GM18867 (cell line): ENCODE results near the gene HNRNPC.
"Not testable (repeated sequence)": the region's sequence is repeated elsewhere in the genome, so short reads cannot be mapped to it uniquely, and the experiment has no call there.

ENCODE experiments used
- ATAC-seq: cut with Tn5 transposase; IDR thresholded peaks from one replicate; pipeline ENCODE4 v1.9.1; 2021; ENCODE audit warnings: mild to moderate bottlenecking, moderate library complexity; ENCODE audit not compliant: unreplicated experiment

HNRNPC gene

DNA sequence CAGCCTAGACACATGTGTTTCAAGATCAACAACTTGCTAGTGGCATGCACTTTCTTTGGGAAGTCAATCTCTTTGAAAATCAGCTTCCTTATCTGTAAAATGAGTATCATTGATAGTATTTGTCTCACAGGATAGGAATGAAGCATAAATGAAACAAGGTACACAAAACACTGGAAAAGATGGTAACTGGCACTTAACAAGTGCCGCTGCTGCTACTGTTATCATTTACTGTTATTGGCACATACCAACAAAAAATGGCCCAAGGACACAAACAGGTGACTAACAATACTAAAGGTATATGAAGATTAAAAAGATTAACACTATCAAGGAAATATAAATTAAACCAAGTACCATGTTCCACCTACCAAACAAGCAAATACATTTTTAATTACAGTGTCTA lies 20.9 kb downstream of the HNRNPC start:
- ATAC-seq = no peak

DNA sequence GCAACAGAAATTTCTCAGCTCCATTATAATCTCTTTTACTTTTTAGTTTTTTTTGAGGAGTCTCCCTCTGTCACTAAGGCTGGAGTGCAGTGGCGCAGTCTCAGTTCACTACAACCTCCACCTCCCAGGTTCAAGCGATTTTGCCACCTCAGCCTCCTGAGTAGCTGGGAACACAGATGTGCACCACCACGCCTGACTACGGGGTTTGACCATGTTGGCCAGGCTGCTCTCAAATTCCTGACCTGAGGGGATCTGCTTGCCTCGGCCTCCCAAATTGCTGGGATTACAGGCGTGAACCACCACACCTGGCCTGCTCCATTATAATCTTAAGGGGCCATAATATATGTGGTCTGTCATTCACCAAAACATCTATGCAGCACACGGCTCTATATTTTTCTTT lies 23.4 kb downstream of the HNRNPC start:
- ATAC-seq = no peak

DNA sequence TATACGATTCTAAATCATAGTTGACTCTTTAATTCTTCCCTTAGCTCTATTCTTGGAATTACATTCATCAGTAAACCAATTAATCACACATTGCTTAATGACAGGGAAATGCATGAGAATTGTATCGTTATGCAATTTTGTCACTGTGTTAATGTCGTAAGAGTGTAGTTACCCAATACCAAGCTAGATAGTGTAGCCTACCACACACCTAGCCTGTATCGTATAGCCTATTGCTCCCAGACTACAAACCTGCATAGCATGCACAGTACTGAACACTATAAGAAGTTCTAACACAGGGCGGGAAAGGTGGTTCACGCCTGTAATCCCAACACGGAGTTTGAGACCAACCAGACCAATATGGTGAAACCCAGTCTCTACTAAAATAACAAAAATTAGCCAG lies 24.7 kb downstream of the HNRNPC start:
- no peak for ATAC-seq

DNA sequence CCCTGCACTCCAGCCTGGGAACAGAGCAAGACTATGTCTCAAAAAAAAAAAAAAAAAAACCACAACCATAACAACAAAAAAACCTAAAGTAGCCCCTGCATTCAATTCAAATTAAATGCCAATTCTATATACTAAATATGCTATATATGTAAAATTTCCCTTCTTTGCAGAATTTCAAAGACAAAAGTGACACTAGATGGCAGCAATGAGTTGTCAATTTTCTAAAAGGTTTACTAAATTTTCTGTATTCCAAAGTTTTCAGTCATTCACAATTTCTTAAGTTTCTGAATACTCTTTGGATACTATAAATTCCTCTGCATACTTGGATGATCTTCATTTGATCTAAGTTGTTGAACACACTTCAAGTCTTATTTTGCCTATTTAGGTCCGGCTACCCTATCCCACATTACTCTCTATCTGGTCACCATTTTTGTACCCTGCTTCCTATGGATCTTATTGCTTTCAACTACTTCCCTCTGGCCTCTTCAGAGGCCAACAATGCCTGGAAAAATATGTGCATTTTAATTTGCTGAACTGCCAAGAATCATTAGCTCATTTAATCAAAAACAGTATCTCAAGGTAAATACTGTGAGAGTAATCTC lies 27.9 kb downstream of the HNRNPC start:
- no peak for ATAC-seq

DNA sequence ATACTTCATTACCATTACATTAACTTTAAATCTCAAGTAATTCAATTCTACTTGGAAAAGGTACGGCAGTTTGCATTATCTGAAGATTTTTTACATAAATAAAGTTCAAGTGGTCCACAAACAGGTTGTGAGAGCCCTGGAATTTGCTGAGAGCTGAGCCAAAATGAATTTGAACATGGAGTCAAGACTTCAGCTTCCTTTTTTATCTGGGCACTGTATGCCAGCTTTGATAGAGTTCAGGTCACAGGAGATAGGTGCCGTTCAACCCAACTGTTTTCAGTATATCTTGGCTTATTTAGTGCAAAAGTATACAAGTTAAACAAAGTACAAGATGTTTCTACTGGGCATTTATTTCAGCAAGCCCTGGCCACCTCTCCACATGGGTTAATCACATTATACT lies 28.8 kb downstream of the HNRNPC start:
- ATAC-seq = no peak

DNA sequence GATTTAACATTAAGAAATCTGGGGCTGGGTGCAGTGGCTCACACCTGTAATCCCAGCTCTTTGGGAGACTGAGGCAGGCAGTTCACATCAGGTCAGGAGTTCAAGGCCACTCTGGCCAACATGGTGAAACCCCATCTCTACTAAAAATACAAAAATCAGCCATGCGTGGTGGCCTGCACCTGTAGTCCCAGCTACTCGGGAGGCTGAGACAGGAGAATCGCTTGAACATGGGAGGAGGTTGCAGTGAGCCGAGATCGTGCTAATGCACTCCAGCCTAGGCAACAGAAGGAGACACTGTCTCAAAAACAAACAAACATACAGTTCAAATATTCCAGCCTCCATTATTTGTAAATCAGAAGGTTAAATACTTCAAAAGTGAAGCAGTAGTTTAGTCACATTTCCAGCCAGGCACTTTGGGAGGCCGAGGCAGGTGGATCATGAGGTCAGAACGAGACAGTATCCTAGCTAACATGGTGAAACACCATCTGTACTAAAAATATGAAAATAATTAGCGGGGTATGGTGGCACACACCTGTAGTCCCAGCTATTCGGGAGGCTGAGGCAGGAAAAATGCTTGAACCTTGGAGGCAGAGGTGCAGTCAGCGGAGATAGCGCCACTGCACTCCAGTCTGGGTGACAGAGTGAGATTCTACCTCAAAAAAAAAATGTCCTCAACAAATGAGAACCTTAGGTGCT lies 30.3 kb downstream of the HNRNPC start:
- no peak for ATAC-seq

DNA sequence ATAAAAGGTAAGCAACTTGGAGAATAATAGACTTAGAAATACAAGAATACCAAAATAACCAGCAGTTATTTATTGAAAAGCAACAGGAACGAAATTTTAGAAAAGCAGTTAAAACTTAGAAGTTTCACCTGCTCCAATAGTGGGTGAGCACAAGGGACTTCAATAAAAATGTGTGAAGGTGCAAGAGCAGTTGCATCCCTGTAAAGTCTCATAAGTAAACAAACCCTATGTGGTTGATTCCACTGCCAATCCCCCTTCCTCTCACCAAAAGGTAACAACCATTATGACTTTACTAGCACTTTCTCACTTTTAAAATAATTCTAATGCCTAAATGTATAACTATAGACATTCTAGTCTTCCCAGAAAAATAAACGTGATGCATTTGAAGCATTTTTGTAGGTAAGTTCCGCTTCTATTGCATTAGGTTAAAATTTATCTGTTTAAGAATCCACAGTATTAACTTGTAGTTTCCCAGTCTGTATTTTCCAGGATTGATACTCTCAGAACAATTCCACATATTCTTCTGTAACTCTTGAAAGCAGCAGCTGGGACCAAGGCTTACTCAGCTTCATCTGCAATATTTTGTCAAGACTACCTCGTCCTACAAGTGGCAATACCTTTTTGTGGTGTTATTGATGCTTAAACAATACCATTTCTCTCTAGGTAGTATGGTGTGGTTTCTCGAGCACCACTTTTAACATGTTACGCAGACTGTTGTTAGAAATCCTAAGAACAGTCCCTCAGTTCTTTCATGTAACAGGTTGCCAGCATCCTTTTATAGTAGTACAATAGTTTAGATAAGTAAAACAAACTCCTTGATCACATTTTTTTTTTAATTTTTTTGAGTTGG lies 32.1 kb downstream of the HNRNPC start:
- ATAC-seq = no peak

DNA sequence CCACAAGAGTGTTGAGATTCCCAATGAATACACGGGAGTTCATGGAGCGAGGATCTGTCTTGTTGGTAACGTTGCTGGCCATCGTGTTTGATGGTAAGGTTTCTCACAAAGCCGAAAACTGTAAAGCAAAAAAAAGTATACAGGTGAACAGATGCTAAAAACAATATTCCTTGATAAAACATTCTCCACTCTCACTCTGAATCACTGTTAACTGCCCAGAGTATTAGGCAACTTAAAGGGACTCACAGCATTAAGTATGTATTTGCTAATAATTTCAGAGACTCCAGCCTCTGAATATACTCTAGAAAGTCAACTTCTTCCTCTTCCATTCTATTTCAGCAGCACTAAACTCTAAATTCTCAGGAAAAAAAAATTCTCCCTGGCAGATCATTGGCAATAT lies 35.1 kb downstream of the HNRNPC start:
- no peak for ATAC-seq

DNA sequence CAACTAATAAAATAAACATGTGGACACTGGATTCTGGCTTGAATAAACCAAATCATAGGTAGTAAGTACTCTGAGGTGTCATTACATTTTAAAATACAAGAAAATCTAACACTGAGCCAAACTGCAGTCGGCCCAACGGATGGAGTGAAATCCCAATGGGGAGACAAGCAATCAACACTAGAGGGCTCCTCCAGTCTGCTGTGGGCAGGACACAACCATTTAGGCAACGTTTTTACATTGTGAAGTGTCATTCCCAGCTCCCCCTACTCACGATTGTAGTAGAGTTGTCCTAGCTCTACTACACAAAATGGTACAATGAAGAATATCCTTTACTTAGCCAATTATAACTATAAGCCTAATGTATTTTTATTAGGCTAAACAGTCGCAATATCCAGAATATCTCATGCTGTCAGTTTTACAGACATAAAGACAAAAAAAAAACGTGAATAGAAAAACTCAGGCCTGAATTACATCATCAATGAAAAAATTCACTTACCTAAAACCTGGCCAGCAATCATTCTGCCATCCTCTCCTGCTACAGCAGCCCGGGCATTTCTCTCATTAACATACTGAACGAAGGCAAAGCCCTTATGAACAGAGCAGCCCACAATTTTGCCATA lies 35.7 kb downstream of the HNRNPC start:
- ATAC-seq = no peak

DNA sequence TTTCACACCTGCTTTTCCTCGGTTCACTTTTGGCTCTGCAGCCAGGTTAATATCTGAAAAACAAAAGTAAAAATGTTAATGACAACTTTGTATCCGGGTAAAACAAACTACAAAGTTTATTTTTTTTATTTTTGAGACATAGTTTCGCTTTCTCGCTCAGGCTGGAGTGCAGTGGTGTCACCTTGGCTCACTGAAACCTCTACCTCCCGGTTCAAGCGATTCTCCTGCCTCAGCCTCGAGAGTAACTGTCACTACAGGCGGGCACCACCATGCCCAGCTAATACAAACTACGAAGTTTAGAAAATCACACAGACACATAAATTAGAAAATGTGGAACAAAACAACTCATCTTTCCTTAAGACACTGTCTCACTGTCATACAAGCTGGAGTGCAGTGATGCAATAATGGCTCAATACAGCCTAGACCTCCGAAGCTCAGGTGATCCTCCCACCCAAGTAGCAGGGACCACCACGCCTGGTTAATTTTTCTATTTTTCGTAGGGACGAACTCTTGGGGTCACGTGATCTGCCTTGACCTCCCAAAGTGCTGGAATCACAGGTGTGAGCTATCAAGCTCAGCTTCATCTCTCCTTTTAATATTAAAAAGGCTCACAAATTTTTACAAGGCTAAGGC lies 38.1 kb downstream of the HNRNPC start:
- no peak for ATAC-seq

DNA sequence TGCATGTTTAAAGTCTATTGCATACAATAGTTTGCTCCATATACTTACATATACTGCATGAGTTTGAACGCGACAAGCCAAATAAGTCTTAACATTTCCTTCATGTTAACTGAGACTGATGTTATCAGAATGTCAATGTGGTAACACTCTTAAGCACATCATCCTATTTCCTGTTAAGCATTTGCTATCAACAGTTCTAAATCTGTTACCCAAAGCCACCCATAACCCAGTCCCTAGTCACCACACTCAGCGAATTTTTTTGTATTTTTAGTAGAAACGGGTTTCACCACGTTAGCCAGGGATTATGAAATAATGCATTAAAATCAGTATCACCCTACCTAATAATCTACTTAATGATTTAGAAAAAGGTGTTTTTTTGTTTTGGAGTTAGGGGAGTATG lies 39.4 kb downstream of the HNRNPC start:
- ATAC-seq = no peak

DNA sequence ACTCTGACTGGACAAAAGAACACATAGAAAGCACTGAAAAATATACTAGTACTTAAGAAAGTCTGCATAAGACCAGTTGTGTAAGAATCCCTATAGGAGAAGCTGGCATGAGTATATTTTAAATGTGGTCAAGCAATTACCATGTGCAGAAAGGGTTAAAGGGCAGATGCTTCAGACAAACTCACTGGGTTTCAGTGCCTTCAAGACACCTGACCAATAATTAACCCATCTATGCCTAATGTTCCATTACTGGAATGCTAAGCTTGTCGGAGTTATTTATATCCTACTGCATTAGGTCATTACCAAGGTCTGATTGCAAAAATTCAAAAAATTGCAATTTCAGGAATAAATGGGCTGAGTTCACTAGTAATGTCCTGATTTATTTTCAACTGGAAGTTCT lies 41.3 kb downstream of the HNRNPC start:
- no peak for ATAC-seq

DNA sequence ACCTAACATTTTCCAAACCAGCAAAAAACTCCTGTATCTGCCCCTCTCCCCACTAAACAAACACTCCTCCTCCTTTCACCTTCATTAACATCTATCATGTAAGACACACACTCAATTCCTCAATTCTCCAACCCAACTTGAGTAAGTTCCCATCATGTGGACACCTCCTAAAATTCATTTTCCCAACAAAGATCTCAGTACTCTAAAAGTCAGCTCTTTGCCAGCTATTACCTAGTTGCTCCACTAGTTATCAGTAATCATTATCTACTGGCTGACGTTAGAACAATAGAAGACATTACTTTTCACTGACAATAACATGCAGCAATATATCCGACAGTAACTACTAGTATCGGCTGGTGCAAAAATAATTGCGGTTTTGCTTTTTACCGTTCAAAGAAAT lies 42.1 kb downstream of the HNRNPC start:
- no peak for ATAC-seq

DNA sequence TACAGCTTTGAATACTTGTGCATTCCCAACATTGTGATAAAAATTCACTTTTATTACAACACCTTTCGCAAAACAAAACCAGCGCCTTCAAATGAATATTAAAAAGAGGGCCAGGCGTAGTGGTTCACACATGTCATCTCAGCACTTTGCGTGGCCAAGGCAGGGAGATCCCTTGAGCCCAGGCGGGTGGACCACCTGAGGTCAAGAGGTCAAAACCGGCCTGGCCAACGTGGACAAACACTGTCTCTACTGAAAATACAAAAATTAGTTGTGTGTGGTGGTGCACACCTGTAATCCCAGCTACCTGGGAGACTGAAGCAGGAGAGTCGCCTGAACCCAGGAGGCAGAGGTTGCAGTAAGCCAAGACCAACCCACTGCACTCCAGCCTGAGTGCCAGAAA lies 42.8 kb downstream of the HNRNPC start:
- ATAC-seq = no peak

DNA sequence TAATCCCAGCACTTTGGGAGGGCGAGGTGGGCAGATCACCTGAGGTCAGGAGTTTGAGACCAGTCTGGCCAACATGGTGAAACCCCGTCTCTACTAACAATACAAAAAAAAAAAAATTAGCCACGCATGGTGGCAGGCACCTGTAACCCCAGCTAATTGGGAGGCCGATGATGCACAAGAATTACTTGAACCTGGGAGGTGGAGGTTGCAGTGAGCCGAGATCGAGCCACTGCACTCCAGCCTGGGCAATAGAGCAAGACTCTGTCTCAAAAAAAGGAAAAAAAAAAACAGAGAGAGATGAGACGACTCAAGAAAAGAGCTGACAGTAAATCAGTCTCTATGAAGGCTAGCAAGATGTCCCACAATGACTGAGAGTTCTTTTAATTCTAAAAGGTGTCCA lies 44.1 kb downstream of the HNRNPC start:
- not testable (repeated sequence) for ATAC-seq

DNA sequence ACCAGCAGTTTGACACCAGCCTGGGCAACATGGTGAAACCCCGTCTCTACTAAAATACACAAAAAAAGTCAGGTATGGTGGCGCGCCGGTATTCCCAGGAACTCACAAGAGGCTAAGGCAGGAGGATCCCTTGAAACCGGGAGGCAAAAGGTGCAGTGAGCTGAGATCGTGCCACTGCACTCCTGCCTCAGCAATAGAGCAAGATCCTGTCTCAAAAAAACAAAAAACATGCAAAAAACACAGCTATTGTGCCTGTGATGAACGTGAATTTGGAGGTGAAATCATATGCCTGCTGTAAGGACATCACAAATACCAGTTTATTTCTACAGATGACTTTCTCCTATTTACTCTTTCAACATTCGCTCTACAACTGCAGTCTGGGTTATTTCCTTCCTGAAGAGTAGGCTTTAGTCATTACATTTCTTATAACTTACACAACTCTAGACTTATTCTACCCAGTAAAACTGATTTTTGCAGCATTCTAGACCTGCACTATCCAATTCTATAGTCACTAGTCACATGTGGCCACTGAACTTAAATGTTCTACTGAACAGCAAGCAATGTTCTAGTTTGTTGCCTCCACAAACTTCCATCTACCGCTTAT lies 48.3 kb downstream of the HNRNPC start:
- ATAC-seq = no peak

DNA sequence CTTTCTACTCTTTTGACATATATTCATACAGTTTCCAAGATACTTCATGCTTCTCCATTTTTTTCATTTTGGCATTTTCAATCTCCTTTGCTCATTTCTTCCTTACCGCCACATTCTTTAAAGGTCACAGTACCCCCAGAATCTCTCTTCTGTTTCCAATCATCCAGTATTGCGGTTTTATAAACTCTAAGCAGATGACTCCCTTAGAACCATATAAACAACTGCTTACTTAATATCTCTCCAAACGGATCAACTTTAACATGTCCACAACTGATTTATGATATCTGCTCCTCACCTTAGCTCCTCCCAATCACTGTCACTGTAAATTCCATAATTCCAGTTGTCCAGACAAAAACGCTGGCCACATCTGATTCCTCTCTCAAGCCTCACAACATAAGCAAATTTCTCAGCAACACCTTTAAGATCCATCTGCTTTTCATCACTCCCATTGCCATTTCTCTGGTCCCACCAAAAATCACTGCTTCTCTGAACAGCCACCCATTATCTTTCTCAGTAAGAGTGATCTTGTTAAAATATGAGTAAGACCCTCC lies 49.6 kb downstream of the HNRNPC start:
- ATAC-seq = no peak

DNA sequence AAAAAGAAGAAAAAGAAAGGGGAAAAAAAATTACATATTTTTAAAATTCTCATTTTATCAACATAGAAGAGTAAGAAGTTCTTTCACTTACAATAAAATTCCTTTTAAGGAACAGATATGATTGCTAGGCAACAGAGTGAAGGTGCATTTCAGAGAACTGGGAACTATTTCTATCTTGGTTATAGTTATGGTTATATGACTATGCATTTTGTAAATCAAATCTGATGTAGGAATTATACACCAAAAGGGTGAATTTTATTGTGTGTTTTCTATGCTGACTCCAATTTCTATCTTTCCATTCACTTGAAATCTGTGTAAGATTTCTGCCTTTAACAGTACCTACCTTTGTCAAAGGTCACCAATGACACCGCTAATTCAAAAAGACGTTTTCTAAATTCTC lies 50.1 kb downstream of the HNRNPC start:
- no peak for ATAC-seq

DNA sequence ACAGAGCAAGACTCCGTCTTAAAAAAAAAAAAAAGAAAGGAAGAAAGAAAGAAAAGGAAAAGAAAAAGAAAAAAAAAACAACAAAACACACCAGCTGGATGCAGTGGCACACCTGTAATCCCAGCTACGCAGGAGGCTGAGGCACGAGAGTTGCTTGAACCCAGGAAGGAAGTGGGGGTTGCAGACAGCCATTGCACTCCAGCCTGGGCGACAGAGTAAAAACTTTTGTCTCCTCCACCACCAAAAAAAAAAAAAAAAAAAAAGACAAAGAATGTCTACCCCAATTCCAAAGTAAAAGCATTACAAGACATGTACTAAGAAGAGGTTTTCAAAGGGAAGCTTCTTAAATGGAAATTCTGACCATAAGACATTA lies 53.4 kb downstream of the HNRNPC start:
- no peak for ATAC-seq

DNA sequence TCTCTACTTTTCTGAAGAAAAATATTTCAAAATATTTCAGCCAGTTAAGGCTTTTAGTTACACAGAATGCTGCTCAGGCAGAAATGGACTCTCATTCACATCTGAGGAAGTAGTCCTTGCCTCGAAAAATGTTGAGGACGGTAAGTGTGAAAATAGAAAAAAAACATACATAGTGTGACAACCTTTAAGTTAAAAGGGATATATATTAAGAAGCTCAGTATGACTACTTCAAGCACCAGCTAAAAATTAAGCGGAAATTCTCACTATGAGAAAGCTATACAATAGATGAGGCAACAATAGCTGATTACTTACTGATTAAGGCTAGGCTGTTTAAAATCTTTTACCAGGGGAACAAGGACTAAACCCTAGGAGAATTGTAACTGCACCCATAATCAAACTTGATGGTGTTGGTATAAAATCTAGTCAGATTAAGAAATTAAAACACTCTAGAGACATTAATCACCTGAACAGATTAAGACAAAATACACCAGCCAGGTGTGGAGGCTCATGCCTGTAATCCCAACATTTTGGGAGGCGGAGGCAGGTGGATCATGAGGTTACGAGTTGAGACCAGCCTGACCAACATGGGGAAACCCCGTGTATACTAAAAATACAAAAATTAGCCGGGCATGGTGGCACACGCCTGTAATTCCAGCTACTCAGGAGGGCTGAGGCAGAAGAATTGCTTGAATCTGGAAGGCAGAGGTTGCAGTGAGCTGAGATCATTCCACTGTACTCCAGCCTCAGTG lies 53.9 kb downstream of the HNRNPC start:
- no peak for ATAC-seq
